ENCODE data around the gene IL11.

IL11 gene

DNA sequence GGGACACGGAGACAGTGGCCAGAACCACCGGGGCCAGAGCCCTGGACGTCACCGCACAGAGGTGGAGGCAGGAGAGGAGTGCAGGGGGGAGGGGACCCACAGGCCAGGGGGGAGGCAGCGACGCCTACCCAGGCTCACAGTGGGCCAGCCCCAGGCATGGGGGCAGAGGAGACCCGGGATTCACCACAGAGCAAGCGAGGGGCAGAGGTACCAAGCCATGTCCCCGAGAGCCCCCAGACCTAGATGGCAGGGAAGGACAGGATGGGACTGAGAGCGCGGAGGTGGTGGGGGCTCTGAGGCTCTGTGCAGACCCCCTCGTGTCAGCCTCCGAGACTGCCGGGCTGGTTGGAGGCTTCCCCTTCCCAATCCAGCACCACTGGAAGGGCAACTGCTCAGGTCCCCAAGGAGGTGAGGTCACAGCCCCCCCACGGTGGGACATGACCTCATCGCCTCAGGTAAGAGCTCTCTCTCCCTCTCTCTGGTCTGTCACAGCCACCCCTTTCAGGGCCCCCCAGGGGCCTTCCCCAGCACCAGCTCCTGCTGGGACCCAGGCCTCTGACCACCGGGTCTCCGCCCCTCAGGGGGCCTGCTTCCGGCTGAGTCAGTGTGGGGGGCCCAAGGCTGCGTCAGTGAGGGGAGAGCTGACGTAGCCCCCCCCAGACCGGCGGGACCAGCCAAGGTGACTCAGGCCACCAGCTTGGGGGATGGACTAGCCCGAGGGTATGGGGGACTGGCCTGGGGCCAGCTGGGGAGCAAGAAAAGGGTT is 2.2 kb upstream of the IL11 start:
- peak; percentile 55 for DNase-seq (ENCODE audit: low spot score)

DNA sequence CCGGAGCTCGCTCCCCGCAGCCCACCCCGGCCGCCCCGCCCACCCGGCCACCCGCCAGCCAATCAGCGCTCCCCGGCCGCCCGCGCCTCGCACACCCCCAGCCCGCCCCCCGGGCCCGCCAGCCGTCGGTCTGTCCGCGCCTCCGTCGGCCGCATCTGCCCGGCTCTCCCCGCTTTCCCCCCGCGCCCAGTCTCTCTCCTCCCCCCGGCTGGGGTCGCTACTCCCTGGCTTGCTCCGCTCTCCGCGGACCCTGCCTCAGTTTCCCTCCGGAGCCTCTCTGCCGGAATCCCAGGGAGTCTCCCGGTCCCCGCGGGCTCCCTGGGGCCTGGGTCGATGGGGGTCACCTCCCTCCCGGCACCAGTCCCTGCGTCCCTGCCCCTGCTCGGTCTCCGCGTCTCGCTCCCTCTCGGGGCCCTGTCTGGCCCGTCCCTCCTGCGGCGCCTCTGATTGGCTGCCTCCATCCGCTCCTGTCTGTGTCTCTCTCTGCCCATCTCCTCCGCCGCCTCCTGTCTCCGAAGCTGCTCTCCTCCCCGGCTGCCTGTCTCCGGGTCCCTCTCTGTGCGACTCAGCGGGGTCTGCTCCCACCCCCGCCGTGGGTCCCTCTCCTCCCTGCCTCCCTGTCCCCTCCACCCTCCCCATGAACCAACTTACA is 484 bp downstream of the IL11 start:
- DNase-seq (ENCODE audit: low spot score), result peak; percentile 95

DNA sequence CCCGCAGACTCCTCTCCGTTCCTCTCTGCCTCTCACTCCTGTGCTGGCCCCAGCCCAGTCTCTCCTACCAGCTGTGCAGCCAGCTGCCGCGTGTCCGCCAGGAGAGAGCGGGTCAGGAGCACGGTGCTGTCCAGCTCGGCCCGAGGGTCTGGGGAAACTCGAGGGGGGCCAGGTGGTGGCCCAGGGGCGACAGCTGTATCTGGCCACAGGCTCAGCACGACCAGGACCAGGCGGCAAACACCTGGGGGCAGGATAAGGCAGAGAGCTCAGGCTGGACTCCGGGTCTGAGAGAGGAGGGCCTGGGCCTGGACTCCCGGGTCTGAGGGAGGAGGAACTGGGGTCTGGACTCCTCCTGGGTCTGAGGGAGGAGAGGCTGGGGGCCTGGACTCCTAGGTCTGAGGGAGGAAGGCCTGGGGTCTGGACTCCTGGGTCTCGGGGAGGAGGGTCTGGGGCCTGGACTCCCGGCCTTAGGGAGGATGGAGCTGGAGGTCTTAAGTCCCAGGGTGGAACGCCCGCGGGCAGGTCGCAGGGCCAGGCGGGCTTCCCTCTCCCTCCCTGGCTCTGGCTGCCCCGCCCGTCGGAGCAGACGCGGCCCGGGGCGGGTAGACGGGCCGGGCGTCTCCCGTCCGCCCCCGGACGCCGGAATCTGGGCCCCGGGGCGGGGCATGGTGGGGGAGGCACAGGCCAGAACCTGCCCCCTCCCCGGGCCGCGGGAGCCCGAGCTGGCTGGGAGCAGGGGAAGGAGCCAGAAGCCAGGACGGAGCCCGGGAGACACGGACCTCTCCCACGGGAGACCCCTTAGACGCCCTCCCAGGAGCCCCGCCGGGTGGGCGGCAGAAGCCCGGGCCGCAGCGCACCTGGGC is 1.3 kb downstream of the IL11 start:
- DNase-seq (ENCODE audit: low spot score), result peak; percentile 90

DNA sequence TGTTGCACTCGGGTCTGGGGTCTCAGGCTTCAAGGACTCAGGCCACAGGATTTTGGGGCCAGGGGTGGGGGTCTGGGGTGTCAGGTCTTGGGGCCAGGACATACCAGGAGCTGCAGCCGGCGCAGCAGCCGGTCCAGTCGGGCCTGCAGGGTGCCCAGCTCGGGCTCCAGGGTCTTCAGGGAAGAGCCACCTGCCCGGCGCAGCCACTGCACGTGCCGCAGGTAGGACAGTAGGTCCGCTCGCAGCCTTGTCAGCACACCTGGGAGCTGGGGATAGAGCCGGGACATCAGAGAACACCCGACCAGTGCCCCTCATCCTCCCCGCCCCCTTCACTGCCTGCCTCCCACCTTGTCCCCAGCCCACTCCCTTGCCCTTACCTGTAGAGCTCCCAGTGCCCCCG is 2.2 kb downstream of the IL11 start:
- no peak for DNase-seq (ENCODE audit: low spot score)

DNA sequence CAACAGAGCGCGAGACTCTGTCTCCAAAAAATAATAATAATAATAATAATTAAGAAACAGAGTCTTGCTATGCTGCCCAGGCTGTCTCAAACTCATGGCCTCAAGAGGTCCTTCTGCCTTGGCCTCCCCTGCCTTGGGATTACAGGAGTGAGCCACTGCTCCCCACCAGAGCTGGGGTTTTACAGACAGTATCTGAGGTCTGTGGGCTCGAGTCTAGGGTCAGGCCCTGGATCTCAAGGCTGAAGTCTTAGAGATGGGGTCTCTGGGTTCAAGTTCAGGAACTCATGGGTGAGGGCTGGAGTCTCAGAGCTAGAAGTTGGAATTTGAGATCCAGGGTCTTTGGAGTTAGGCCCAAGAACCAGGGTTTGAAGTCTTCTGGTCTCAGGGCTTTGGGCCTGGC is 3.5 kb downstream of the IL11 start:
- DNase-seq (ENCODE audit: low spot score), result no peak

DNA sequence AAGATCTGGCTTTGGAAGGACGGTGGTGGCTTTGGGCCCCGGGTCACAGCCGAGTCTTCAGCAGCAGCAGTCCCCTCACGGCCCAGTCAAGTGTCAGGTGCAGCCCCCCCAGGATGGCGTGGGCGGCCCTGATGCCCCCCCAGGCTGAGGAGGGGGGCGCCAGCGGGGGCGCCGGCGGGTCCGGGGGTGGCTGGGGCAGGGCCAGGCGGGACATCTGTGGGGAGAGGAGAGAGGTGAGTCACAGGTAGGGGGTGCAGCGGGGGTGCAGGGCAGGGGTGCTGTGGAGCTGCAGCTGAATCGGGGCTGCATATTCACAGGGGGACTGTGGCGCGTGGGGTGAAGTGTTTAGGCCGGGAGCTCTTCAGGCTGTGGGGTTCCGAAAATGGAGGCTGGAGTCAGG is 4.3 kb downstream of the IL11 start:
- DNase-seq (ENCODE audit: low spot score), result no peak

DNA sequence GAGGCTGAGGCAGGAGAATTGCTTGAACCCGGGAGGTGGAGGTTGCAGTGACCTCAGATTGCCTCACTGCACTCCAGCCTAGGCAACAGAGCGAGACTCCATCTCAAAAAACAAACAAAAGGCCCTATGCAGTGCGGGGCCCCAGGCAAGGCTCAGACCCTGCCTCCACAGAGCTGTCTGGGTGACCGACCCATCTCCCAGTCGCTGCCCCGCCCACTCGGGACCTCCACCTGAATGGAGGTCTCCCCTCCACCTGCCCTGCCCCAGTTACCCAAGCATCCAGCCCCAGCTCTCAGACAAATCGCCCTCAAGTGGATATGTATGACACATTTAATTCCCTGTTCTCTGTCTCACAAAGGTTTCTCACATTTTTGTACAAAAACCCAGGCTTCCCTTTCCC is 5.0 kb downstream of the IL11 start:
- no peak for DNase-seq (ENCODE audit: low spot score)

DNA sequence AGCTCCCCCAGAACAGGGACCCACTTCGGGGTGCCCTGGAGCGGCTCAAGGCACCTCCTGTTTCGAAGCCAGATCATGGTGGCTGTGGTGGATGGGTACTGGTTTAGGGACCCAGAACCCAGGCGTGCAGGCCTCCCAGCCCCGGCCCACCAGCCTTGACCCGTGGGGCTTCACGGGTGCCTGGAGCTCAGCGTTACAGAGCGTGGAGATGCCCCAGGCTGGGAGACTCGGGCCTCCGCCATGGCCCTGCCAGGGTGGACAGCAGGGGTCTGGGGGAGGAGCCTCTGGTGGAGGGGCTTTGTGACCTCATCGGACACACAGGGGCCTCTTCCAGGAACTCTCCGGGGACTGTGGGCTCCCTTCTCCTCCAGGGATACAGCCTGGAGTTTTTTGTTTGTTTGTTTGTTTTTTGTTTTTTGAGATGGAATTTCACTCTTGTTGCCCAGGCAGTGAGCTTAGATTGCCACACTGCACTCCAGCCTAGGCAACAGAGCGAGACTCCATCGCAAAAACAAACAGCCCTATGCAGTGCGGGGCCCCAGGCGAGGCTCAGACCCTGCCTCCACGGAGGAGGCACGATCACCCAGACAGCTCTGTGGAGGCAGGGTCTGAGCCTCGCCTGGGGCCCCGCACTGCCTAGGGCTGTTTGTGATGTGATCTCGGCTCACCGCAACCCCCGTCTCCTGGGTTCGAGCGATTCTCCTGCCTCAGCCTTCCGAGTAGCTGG is 7.1 kb downstream of the IL11 start, which contains the start of gene GARIN5B:
Gene GARIN5B (minus strand): TSS at position 271 of the 727 bp plus-strand sequence. CDS start 194 bp downstream, at position 77.
- DNase-seq (ENCODE audit: low spot score), result no peak

DNA sequence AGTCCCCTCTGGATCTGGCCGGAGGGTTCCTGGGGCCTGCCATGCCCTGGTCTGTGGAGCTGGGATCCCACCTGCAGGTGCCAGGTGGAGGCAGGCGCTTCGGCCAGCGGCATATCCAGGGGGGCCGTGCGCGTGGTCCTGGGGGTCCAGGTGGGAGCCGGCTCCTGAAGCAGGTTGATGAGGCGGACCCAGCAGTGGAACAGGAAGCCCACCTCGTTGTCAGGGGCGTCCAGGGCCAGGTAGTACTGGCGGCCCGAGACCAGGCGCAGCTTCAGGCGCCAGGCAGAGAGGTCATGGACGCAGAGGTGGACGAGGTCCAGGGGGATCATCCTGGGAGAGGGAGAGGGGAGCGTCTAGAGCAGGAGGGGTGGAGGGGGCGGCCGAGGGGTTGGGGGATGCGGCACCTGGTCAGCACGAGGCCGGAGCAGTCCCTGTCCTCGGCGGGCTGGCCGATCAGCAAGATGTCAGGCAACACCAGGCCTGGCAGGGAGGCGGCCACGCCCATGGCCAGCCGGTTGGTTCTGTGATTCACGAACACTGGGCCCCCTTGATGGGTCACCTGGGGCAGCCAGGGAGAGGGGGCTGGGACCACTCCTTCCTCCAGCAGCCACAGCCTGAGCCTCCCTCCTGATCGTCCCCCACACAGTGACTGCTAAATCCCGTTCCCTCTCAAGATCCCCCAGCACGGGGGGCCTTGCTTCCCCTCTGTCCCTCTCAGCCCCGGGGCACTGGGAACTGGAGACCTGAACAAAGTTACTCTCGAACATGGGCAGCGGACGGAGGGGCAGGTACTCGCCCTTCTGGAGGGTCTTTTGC is 7.9 kb downstream of the IL11 start:
- DNase-seq (ENCODE audit: low spot score), result no peak

DNA sequence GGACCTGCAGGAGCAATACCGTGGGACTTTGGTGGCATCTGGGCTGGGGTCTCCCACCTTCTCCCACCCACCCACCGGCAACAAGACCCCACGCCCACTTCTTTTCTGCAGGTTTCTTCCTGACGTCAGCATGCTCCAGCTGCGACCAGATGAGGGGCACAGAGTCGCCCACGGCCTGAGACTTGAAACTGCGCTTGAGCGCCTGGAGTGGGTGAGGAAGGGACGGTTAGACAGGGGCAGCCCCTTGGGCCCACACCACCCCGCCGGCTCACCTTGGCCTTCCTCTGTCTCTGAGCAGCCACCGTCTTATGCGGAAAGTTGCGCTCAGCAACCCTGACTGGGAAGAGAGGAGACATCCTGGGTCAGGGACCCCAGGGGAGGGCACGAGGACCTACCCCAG is 9.4 kb downstream of the IL11 start:
- no peak for DNase-seq (ENCODE audit: low spot score)

DNA sequence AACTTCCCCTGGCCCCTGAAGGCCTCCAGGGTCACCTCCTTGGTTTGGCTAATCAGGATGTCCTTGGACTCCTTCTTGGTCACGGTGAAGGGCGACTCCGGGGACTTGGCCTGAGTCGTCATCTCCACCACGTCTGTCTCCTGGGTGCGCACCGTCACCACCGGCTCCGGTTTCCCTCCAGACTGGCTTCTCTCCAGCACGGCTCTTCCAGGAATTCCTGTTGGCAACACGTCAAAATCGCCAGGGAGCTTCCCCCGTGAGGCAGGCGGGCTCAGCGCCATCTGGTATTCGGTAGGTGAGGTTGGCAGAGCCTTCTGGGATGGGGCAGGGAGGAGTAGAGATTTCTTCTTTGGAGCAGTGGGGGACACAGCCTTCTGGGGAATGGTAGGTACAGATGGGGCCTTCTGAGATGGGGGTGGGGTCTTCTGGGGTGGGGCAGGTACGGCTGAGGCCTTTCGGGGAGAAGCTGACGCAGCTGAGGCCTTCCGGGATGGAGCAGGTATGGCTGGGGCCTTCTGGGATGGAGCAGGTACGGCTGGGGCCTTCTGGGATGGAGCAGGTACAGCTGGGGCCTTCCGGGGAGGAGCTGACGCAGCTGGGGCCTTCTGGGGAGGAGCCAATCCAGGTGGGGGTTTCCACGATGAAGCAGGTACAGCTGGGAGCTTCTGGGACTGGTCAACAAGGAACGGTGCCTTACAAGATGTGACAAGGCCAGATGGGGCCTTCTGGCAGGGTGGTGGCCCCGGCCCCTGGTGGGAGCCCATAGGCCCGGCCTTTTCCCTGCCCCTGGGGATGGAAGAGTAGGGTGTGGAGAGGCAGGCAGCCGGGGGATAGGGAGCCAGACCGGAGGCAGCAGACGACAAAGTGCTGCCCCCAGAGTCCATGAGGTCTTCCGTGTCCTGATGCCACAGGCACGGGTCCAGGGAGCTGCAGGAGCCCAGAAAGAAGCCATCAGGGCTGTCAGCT is 11.0 kb downstream of the IL11 start:
- DNase-seq (ENCODE audit: low spot score), result no peak

DNA sequence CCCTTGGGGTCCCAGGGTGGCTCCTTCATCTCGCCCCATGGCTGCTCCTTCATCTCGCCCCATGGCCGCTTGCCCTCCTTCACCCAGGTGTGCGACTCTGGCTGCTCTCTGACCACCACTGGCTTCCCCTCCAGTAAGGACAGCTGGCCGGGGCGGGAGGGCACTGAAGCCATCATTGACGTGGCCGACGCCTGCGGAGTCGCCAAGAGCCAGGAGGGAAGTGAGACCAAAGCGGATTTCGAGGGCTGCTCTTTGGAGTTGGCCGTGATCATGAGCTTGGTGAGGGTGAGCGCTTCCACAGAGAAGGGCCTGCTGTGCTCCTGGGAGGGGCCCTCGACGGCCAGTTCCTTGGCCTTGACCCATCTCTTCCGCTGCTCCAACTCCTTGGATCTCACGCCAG is 11.8 kb downstream of the IL11 start:
- no peak for DNase-seq (ENCODE audit: low spot score)

DNA sequence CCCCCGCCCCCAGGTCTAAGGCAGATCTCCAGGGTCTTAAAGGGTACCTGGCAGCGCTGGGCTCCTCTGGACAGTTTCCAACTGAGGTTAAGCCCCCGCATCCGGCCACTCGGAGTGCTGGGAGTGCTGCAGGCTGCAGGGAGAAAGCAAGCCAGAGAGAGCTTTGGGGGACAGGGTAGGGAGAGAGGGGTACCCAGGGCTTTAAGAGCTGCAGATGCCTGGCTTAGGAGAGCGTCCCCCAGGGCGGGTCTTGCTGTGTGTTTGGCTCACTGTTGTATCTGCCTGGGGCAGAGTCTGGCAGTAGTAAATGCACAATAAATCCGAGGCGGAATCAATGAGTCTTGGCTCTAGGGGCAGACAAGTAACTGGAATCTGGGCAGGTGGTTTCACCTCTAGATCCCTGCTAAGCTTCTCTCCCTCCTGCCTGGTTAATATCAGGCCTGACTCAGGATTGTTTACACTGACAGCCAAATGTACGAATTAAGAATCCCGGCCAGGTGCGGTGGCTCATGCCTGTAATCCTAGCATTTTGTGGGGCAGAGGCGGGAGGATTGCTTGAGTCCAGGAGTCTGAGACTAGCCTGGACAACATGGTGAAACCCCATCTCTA is 14.9 kb downstream of the IL11 start:
- no peak for DNase-seq (ENCODE audit: low spot score)

DNA sequence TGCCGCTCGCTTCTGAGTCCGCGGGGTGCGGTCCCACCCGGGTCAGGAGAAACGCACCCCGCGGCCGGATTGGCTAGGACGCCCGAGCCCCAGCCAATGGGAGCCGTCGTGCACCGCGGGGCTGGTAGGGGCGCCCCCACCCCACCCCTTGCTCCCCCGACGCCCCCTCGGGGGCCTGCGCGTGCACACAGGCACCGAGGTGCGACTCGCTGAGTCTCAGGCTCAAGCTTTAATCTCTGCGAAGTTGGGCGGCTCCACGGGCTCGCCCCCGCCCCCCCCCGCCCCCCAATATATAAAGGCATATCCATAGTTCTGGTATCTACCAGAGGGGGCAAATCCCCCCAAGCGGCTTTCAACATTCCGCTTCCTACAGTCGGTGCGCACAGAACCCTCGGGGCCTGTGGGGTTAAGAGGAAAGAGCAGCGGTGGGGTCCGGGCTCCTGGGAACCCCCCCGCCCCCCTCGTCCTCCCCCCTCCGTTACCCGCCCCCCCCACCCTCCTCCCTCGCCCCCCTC is 15.5 kb downstream of the IL11 start, which contains the start of gene COX6B2:
Gene COX6B2 (minus strand): TSS at position 22 of the 515 bp plus-strand sequence. CDS start 198 bp downstream, outside the sequence.
- DNase-seq (ENCODE audit: low spot score), result no peak

DNA sequence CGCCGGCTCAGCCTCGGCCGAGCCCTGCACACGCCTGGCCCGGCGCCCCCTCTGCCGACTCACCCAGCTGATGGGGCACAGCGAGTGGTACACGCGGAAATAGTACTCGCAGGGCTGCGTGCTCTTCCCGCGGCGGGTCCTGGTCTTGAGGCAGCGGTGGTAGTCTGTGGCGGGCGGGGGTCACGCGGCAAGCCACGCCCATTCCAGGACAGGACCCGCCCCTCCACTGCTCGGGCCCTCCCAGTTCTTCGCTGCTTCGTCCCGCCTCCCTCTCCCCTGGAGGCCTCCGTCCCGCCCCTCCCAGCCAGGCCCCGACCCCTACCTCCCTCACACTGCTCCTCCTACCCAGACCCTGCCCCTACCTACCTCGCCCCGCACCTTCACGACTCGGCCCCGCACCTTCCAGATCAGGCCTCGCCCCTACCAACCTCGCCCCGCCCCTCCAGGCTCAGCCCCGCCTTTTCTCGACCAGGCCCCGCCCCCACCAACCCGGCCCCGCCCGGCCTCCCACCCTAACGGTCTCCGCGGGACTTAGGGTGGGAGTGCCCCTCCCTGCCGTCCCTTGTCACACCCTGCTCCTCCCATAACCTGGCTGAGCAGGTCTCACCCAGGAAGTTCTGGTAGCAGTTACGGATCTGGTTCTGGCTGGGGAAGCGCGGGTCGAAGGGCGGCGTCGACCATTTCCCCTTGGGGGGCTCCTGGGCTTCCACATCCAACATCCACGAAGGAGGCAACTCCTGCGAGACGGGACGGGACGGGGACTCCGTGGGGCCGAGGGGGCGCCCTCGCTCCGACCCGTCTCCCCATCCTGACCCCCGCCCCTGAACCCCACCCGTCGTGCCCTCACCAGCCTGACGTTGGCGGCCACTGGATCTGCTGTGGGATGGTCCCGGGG is 16.2 kb downstream of the IL11 start:
- peak; percentile 82 for DNase-seq (ENCODE audit: low spot score)

DNA sequence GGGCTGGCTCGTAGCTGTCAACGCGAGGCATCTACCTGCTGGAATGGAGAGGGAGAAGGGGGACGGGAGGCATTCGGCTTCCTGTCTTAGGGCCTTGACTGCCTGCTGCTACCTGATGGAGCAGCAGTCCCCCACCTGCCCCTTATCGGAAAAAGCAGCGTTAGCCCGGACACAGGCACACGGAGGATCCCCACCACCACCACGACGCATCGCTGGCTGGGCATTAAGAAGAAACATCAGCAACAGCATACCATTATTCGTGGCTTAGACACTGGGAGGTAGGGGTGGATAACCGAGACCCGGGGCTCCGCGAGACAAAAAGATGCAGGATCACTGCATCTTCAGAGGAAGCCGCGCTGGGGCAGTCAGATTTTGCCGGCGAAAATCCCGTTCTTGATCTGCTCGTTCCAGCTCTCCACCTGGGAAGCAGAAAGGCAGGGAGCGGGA is 16.9 kb downstream of the IL11 start:
- no peak for DNase-seq (ENCODE audit: low spot score)

DNA sequence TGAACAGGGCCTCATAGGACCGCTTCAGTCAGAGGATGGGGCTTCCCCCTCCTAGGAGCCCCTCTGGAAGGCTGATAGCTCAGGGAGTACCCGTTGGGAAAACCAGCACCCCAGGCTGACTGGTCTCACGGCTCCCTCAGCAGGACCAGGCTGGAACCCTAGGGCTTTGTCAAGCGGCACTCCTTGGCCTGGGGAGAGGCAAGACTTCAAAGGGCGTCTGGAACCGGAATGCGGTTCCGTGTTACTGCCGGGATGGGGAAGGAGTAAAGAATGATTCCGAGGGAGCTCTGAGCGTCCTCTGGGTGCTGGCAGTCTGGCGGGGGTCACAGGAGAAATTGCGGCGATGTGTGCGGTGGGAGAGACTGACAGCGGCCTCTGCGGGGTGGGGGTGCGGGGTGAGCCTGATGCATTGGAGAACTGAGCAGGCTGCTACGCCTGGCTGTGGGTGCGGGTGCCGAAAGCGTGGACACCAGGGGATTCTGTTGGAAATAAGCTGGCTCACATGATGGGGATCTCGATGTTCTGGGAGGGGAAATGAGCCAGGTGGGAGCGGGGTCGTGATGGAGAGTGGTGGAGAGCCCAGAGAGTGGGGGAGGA is 17.6 kb downstream of the IL11 start:
- no peak for DNase-seq (ENCODE audit: low spot score)

DNA sequence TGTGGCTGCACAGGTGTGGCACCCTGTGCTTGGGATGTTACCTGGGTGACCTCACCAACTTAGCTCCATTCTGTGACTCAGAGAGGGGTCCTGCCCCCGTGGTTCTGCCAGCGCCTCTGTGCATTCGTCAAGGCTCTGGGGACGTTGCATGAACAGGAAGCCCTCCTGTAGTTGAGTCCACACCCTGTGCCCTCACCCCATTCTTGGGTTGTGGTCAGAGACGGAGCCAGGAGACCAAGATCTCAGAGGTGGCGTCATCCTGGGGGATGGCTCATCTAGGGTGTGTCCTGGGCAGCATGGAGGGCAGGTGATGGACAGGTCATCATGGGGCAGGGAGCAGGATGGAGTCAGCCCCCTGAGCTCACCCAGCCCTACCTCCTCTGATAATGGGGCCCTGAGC is 18.2 kb downstream of the IL11 start:
- DNase-seq (ENCODE audit: low spot score), result no peak

Measured in AG08395 (cell line).